Measurements from ENCODE around the gene GNAQ.

The GNAQ gene

DNA sequence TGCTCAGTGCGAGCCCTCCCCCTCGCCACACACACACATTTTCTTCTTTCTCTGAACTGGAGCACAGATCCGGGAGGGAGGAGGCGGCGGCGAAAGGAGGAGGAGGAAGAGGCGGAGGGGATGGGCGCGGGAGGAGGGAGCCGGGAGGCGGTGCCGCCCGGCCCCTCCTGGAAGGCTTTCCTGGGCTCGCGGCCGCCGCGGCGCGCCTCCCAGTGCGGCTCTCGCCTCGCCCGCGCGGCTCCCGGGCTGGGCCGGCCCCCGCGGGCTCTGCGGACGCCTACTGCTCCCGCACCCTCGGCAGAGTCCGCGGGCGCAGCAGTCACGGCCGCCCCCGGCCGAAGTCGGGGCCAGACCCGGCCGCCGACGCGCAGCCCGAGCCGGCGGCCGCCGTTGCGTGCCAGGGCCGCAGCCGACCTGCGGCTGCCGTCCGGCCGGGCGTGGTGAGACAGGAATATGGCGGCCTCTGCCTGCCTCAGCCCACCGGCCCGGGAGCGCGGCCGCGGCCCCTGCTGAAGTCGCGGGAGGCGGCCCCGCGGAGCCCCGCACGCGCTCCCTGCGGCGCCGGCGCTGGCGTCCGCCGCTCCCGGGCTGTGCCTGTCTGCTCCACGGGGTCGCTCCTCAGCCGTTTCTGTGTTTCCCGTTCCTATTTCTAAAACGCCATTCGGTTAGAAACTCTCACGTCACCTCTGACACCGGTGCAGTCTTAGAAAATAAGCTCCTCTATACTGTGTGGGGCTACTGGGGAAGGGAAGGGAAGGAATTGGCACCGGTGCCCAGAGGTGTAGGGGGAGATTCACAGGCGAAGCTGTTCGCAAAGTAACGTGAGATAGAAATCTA is 500 bp upstream of the GNAQ start:
- DNase-seq (ENCODE audit: low read depth, low spot score): peak; percentile 98

DNA sequence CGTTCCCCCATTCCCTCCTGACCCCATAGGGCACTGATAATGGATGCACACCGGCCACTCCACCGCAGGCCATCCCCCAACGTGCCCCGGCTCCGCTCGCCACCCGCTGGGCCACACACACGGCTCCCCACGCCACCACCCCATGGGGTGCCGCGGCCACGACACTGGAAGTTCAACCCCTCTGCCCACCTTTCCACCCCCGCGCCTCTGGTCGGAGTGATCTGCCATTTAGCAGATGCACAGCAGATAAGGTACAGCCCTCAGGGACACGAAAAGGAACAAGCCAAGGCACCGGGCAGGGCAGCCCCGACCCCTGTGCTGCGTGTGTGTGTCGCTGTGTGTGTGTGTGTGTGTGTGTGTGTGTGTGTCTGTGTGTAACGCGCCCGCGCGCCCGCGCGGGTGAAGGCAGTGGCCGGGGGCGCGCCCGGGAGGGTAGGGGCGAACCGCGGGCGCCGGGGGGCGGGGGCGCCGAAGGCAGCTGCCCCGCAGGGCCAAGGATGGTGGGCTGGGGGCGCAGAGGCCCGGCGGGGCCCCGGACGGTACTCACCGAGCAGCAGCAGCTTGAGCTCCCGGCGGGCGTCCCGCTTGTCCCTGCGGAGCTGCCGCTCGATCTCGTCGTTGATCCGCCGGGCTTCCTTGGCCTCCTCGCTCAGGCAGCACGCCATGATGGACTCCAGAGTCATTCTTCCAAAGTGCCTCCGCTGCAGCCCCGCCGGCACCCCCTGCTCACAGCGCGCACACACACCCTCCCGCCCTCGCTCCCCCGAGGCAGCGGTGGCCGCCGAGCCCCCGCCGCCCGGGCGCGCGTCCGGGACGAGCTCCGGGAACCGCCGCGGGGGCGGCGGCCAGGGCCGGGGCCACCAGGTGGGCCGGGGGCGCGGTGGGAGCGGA is 813 bp downstream of the GNAQ start:
- DNase-seq (ENCODE audit: low read depth, low spot score): peak; percentile 81

DNA sequence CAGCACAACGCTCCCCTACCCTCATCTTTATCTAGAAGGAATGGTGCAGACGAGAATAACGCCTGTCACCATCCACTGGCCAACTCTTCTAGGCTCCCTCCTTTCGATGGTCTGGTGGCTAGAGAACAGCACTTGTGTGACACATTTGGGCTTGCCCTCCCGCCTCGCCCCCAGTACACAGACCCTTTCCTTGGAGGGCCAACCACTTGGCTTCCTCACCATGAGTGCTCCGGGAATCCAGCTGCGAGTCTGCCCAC is 1.4 kb downstream of the GNAQ start:
- peak; percentile 50 for DNase-seq (ENCODE audit: low read depth, low spot score)

DNA sequence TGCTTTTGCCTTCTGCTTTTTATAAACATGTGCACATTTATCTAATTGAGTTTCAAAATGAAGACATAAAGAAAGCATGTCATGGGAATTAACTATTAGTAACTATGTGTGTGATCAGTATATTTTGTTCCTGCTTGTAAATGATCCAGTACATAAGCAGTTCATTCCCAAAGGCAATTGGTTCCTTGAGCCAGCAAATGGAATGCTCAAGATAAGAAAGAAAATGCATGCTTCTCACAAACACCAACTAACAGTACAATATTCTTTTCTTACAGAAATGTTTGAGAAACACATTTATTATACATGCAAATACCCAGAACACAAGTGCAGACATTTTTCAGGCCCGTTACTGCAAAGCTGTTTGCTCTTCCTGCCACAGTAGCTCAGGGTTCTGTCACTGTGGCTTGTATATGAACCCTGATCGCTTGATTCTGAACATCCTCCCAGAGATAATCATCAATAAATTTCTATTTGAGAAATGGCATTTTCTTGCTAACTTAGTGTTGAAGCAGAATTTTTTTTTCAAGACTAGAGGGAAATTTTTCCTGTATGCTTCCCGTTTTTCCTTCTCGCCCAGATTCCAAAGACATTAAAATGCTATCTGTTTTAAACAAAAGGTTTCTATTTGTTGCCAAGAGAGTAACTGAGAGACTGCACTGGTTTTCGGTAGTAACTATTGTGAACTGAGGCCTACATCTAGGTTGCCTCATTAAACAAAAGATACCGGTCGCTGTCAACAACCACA is 1.9 kb downstream of the GNAQ start:
- peak; percentile 39 for DNase-seq (ENCODE audit: low read depth, low spot score)

DNA sequence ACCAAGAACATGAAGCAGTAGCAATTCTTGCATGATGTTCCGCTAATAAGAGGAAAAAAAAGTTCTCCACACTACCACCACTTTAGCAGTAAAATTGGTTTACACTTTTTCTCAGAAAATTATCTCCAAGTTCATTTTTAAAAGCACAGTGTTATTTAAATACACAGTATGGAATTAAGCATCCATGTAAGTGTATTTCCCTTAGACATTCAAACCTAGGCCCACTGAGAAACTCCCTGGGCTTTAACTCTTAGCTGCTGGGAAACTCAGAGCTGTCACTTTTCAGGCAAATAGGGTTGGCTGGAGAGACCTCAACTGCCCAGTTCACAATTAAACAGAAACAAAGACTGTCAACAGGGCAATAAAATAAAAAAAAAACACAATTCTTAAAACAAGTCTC is 2.7 kb downstream of the GNAQ start:
- no peak for DNase-seq (ENCODE audit: low read depth, low spot score)

DNA sequence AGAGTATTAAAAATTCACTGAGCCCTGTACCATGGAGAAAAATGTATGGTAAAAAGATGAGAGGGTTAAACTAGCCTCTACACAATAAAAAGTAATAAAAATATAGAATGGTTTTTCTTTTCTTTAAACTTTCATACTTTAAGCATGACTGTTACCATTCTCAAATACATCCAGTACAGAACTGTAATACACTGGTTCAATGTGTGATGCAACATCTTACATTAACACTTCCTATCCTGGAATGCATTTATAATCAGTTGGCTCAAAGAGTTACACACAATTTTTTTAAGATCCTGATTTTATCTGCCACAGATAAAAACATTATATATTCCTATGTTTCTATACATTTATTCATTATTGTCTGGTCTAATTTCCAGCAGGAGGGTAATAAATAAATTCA is 4.7 kb downstream of the GNAQ start:
- no peak for DNase-seq (ENCODE audit: low read depth, low spot score)

DNA sequence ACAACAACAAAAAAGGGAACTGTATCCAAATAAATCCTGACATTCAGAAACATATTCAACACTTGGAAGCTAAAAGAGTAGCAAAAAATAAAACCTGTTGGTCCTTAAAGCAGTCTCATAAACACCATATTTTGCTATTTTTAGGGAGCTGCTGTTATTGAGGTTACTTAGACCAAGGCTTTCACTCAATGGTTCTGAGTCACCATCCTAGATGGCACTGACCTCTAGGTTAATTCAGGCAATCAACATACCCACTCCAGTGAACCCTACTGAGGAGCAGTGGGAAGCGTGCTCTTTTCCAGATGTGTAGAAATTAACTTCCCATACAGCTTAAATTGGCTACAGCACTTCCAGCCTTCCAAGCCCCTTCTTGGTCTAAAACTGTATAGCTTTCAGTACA is 5.2 kb downstream of the GNAQ start:
- no peak for DNase-seq (ENCODE audit: low read depth, low spot score)

DNA sequence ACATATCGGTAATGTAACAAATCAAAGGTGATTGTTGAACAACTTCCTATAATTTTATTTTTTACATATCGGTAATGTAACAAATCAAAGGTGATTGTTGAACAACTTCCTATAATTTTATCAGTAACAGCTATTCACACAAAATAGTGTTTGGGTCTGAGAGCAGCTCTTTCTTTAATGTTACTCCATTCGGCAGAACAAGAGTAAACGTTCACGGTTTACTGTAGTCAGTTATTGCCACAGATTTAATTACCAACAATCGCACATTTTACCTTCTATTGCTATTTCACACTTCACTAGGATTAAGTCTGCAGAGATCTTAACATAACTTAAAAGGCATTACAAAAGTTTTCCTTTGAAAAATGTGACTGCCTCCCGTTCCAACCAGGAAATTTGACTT is 6.4 kb downstream of the GNAQ start:
- no peak for DNase-seq (ENCODE audit: low read depth, low spot score)

DNA sequence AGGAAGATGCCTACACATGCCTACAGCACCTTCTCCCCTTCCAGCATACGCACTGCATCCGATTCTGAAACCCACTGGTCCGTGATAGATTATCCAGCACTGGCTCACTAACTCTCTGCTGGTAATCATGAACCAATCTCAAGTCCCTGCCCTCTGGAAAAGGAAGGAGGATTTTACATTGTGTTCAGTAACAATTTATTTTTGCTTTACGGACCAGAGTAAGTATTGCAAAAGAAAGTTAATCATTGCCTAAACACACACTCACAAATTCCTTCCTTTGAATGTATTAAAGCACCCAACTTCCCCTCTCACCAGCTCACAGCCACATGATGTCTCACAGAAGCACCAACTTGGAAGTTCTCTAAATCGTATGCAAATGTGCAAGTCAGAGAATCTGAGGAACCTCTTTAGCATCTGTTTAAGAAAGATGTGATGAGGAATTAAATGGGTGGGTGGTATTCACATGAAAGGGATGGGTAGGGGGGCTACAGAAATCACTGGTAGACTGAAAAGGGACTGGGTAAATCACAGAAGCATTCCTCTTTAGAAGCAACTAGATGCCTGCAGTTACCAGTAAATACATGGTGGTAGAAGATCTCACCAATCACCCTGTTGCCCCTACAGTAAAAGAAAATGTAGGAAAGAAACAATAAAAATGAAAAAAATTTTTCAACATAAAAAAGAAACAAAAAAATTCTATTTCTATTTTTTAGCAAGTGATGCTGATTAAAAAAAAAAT is 8.4 kb downstream of the GNAQ start:
- DNase-seq (ENCODE audit: low read depth, low spot score): peak; percentile 50

DNA sequence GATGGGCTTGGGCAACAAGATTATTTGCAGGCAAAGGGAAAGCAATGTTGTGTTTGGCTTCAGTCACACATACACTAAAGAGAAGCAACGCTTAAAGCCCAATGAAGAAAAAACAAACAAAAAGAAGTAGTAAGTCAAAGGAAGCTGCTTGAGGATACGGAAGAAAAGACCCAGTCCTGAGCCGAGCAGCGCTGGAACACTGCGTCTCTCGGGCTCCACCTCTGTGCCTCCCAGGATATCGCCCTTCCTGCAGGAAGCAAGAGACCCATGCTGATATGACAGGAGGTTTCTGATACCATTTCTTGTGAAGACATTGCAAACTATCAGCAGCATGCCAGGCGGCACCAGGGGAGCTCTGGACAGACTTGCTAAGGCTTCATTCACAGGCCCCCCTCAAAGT is 9.9 kb downstream of the GNAQ start:
- DNase-seq (ENCODE audit: low read depth, low spot score): peak; percentile 52

DNA sequence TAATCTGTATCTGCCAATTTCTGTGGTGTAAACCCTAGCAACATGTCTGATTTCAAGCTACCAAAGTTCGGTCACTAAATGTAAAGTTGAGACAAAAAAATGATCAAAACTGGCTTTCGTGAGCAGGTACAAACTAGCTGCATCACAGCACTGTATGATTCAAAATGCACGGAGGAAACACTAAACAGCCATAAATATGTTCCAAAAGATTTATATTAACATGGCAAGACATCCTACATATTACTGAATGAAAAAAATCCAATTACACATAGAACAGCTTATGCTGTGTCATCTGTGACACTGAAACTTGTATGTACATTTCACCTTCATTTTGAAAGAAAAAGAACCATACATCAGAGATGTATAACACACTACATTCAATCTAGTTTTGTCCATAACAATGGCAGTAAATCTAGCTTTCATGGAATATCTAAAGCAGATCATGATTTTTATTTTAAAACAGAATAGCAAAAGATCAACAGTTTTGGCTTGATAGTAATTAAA is 14.4 kb downstream of the GNAQ start:
- DNase-seq (ENCODE audit: low read depth, low spot score): no peak

DNA sequence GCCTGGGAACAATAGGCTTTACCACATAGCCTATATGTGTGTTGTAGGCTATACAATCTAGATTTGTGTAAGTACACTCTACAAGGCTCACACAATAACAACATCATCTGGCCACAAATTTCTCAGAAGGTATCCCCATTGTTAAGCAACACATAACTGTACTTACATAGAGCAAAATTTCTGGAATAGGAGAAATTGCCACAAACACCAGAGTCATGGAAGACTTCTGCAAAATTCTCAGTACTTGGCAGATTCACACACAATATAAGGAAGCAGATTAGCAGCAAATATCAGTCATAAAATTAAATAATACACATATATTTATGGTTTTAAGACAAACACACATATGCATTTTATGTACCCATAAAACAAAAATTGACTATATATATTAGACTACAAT is 16.4 kb downstream of the GNAQ start:
- DNase-seq (ENCODE audit: low read depth, low spot score): no peak

DNA sequence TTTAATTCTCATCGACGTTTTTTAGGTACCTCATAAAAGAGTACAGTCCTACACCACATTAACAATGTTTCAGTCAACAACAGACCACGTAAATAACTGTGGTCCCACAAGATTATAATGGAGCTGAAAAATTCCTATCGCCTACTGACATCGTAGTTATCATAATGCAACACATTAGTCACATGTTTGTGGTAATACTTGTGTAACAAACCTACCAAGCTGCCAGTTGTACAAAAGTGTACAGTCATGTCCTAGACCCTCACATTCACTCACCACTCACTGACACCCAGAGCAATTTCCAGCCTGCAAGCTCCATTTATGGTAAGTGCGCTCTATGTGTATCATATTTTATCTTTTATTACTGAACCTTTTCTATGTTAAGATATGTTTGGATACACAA is 16.8 kb downstream of the GNAQ start:
- peak; percentile 64 for DNase-seq (ENCODE audit: low read depth, low spot score)

DNA sequence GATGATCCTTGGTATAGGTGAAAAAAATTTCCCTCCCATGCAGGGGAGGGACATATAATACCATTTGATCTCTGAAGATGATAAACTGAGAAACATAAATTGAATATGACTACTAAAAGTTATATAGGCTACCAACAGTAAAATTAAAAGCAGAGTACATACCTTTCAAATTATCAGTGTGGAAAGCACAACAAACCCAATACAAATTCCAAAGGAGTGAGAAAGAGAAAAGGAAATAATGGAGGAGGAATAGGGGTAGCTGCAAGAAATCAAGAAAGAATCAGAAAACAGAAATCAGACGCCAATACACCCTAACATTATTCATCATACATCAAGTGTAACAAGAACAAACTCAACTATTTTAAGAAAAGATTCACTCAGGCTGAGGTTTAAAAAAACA is 17.7 kb downstream of the GNAQ start:
- DNase-seq (ENCODE audit: low read depth, low spot score): no peak

DNA sequence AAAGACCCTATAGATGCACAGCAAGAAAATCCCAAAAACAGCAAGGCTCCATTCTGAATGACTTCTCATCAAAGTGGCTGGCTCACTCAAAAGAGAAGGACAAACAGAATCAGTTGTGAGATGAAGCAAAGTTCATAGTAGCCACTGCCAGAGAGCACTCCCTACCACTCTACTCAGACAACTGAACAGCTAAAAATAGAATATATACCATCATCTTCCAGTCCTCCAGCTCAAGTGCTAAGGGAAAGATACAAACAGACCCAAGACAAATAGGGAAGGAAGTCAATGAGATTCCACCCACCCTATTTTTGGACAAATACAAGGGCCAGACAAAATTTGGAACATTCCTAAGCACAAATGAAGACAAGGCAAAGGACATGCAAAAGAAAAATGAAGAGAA is 20.6 kb downstream of the GNAQ start:
- no peak for DNase-seq (ENCODE audit: low read depth, low spot score)

DNA sequence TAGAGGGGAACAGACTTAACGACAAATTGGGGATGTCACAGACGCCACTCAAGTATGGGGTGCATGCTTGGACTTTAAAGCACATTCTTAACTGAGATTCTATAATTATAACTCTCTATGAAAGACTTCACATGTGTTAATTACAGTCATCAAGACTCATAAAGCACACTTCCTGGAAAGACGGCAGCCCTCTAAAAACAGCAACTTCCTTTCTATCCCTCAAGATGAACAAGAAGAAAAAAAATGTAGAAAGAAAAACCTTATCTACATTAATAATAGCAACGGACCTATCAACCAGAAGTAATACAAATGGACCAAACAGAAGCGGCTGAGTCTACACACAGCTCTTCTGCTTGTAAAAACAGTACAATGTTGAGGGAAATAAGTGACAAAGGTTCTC is 21.2 kb downstream of the GNAQ start:
- DNase-seq (ENCODE audit: low read depth, low spot score): no peak

DNA sequence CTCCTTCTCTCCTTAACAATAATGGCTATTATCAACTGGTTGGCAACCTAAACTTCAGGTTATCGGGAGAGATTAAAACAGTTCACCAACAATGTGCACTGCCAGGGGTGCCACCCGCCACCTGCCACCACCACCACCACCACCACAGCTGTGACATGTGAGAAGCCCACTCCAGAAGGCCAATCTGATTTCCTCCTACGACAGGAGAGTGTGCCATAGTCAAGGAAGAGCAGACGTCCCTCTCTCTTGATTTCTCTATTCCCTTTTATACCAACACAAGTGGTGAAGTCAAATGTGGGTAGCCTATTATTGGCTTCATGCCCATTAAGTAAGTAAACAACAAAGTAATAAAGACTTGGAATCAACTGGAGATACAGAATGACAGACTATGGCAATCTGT is 22.4 kb downstream of the GNAQ start:
- DNase-seq (ENCODE audit: low read depth, low spot score): no peak

DNA sequence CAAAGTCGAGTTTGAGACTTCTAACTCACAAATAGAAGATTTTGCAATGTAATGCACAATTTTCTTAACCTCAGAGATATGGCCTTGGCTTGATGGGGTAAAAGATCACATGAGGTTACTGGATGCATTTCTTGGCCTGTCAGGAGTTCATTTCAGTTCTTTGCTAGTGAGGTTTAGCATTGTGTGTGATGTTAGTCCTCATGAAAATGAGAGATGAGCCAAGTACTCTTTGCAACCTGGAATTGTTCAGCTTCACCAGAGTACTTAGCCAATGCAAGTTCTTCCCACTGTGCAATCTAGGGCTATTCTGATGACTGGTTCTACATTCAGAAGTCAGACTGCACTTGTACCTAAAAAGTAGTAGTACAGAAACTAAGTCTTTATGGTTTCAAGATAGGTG is 24.9 kb downstream of the GNAQ start:
- DNase-seq (ENCODE audit: low read depth, low spot score): no peak

DNA sequence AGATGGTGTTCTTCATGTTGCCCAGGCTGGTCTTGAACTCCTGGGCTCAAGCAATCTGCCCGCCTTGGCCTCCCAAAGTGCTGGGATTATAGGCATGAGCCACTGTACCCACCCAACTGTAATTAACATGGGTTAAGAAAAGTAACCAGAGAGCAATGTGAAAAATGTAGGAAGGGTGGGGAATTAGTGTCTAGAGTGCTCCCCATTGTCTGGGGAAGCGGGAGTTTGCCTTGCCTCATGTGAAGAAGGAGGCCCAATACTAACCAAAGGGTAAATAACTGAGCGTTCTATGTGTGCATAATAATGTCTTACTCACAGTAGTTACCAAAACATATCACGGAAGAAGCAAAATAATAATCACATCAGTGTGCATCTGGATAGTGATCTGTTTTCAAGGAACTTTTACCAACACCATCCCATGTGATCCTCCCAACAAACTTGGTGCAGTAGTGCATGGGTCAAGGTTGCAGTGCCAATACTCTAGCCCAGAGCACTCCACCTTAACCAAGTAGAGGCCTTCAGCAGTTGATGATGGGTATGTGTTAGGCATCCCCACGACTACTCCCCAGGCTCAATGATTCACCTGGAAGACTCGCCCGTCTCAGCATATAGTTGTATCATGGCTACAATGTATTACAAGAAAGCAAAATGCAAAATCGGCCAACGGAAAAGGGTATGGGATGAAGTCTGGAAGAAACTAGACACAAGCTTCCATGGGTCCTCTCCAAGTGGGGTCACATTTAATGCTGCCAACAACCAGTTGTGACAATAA is 26.2 kb downstream of the GNAQ start:
- DNase-seq (ENCODE audit: low read depth, low spot score): peak; percentile 81

DNA sequence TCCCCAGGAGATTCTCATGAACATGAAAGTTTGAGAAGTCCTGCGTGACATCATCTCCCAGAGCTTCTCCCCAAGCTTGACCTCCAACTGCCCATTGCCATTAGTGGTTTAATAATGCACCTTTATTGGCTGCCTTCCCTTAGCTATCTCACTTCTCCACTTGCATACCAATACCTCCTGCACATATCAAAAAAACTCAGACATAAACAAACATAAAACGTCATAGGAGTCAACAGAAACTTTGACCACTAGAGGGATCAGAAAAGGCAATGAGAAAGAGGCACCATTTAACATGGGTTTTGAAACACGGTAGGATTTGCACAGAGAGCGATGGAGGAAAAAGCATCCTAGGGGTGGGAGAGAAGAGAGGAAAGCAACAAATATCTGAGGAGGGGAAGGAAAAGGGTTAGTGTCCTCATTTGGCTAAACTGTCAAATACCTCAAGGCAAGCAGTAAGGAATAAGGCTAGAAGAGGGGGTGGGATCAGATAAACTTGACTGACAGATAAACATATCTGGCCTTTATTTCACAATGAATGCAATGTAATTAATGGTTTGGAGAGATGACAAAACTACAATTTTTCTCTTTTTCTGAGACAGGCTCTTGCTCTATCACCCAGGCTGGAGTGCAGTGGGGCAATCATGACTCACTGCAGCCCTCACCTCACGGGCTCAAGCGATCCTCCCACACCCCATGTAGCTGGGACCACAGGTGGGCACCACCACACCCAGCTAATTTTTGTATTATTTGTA is 27.0 kb downstream of the GNAQ start:
- peak; percentile 31 for DNase-seq (ENCODE audit: low read depth, low spot score)

Measured in astrocyte of the hippocampus (primary cell).